Breast epithelium (tissue), 4 donors: ENCODE data around the gene XPO6. TPM values are rescaled to one million over a fixed set of nuclear protein-coding genes. Genes with fewer than 3 reads are reported as not detected.
"Not testable (repeated sequence)": the region's sequence is repeated elsewhere in the genome, so short reads cannot be mapped to it uniquely, and the experiment has no call there.

Experiments used
- DNase-seq, 2 donors: peaks; one replicate each; pipeline ENCODE4 v3.0.0-alpha.2; 2019; ENCODE audit warnings: low spot score in 2 of 2
- H3K27ac ChIP-seq, 2 donors: fragments of 200-600 bp; sonication (generic) in 1 of 2; one replicate each; pipeline ENCODE4 v1.5.1; 2016 to 2019; ENCODE audit warnings: mild to moderate bottlenecking in 1 of 2
- H3K27me3 ChIP-seq, 2 donors: fragments of 200-600 bp; sonication (generic) in 1 of 2; one replicate each; pipeline versions ENCODE4 v1.5.1 to v1.6.0; 2017 to 2019; ENCODE audit warnings: control low read depth in 1 of 2, mild to moderate bottlenecking in 1 of 2
- H3K36me3 ChIP-seq: fragments of 200-600 bp; one replicate; pipeline ENCODE4 v1.5.1; 2019
- H3K4me1 ChIP-seq, 2 donors: fragments of 200-600 bp; sonication (generic); one replicate each; pipeline ENCODE4 v1.5.1; 2016 to 2019; ENCODE audit warnings: control low read depth in 1 of 2
- H3K4me3 ChIP-seq, 3 donors: fragments of 200-600 bp; sonication (generic); 1 replicate in 2 of 3; 2 replicates in 1 of 3; pipeline ENCODE4 v1.5.1; 2016 to 2019; ENCODE audit warnings: mild to moderate bottlenecking in 3 of 3, moderate library complexity in 2 of 3
- H3K9me3 ChIP-seq, 2 donors: fragments of 200-600 bp; sonication (generic) in 1 of 2; one replicate each; pipeline ENCODE4 v1.5.1; 2016 to 2019; ENCODE audit warnings: control low read depth in 1 of 2
- POLR2A ChIP-seq: fragments of 450-650 bp; IDR thresholded peaks from one replicate; pipeline ENCODE4 v1.6.1; 2016; ENCODE audit warnings: antibody characterized with exemption, mild to moderate bottlenecking, moderate library complexity
- POLR2AphosphoS5 ChIP-seq, 3 donors: sonication (generic); formaldehyde crosslinking; IDR thresholded peaks; one replicate each; pipeline ENCODE4 v1.6.1; 2017; ENCODE audit warnings: antibody characterized with exemption in 3 of 3
- intact Hi-C: fragments of 100-400 bp; cut with DNase I; formaldehyde crosslinking; loops from one replicate; pipeline ENCODE4 v1.15.1; 2023; ENCODE audit warnings: low total_unique reads
- total RNA-seq, 3 donors: library from RNA; depleted of rRNA; stranded (reverse); fragments of >200 nt; gene quantifications; one replicate each; pipeline ENCODE4 v1.1.0, GENCODE V29; 2016
- TF ChIP-seq, protein P1 (sequence below), 3 donors: fragments of 450-650 bp; IDR thresholded peaks; one replicate each; pipeline ENCODE4 v1.5.1; 2016 to 2017; ENCODE audit warnings: antibody characterized with exemption in 3 of 3, mild to moderate bottlenecking in 3 of 3, moderate library complexity in 3 of 3

Gene XPO6
- total RNA-seq, 3 donors from 2014 or later = 66.4 to 84.6 (median 67.4) TPM

DNA sequence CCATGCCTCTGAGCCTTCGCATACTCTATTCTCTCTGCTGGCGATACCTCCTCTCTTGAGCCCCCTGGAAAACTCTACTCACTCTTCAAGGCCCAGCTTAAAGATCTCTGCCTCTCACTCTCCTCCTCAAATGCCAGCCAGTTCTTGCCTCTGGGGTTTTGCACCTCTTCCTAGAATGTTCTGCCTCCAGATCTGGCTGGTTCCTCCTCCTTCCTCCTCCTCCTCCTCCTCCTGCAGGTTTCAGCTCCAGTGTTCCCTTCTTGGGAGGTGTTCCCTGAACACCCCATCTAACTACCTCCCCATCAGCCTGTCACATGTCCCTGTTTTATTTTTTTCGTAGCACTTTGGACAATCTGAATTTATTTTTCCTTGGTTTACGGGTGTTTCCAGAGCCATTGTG is 45.5 kb upstream of the XPO6 start:
- Histone ChIP-seq H3K4me1 (no peaks in the 10 kb centered on the region), H3K36me3 (no peaks in the 10 kb centered on the region), H3K4me3 (no peak overlapping the region), H3K27ac (no peak overlapping the region), H3K9me3 (peaks cover 0 to 10% of the 10 kb centered on the region in 2 donors), H3K27me3 (peaks cover 0 to 17% of the 10 kb centered on the region in 2 donors)
- no peak for DNase-seq
- TF ChIP-seq POLR2AphosphoS5 (IDR thresholded peaks at IDR 0.05) = no peak
- TF ChIP-seq, protein P1, sequence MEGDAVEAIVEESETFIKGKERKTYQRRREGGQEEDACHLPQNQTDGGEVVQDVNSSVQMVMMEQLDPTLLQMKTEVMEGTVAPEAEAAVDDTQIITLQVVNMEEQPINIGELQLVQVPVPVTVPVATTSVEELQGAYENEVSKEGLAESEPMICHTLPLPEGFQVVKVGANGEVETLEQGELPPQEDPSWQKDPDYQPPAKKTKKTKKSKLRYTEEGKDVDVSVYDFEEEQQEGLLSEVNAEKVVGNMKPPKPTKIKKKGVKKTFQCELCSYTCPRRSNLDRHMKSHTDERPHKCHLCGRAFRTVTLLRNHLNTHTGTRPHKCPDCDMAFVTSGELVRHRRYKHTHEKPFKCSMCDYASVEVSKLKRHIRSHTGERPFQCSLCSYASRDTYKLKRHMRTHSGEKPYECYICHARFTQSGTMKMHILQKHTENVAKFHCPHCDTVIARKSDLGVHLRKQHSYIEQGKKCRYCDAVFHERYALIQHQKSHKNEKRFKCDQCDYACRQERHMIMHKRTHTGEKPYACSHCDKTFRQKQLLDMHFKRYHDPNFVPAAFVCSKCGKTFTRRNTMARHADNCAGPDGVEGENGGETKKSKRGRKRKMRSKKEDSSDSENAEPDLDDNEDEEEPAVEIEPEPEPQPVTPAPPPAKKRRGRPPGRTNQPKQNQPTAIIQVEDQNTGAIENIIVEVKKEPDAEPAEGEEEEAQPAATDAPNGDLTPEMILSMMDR (IDR thresholded peaks at IDR 0.05) = no peak
- no peak for TF ChIP-seq POLR2A
- intact Hi-C loops = no loop called here

DNA sequence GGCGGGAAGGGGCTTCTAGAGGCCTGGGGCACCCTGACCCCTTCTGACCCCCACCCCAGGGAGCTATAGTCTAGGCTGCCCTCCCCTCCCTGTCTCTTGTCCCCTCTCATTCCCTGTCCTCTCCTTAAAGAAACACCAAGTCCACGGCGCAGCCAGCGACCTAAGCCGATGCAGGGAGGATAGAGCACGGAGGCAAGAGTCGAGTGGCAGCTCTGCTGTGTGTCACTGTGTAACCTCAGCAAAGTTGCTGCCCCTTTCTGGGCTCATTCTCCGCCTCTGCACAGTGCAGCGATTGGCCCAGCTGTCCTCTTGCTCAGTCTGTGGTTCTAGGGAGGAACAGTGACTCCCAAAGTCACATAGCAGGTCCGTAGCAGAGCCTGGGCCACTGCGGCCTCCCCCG is 44.1 kb upstream of the XPO6 start:
- intact Hi-C loops = no loop called here
- H3K4me1 ChIP-seq = no peaks in the 10 kb centered on the region
- H3K4me3 ChIP-seq = no peak overlapping the region
- no peaks in the 10 kb centered on the region for H3K36me3 ChIP-seq
- TF ChIP-seq, protein P1 (IDR thresholded peaks at IDR 0.05) = no peak
- TF ChIP-seq POLR2AphosphoS5 (IDR thresholded peaks at IDR 0.05) = no peak
- no peak for TF ChIP-seq POLR2A
- no peak for DNase-seq
- H3K27ac ChIP-seq = no peak overlapping the region
- peaks cover 0 to 17% of the 10 kb centered on the region in 2 donors for H3K27me3 ChIP-seq
- H3K9me3 ChIP-seq = peaks cover 0 to 11% of the 10 kb centered on the region in 2 donors

DNA sequence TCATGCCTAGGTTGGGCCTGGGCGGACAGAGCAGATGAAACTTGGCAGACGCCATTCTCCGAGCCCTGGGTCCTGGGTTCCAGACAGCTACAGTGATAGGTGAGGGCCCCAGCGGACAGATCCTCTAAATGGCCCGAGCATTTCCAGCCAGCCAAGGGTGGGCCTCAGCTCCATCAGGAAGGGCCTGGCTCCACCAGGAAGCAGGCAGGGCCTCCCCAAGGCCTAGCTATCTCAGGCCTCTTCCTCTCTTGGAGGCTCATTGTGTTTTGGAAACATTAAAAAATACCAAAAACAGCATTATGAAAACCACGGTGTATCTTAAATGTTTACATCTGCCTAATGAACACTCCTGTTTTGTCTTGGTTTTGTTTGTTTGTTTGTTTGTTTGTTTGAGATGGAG is 42.4 kb upstream of the XPO6 start:
- Histone ChIP-seq H3K27me3 (peaks cover 0 to 15% of the 10 kb centered on the region in 2 donors), H3K4me3 (no peak overlapping the region), H3K9me3 (peaks cover 0 to 11% of the 10 kb centered on the region in 2 donors), H3K4me1 (no peaks in the 10 kb centered on the region), H3K27ac (no peak overlapping the region), H3K36me3 (no peaks in the 10 kb centered on the region)
- intact Hi-C loops = no loop called here
- TF ChIP-seq, protein P1 (IDR thresholded peaks at IDR 0.05) = no peak
- TF ChIP-seq POLR2A = no peak
- no peak for DNase-seq

DNA sequence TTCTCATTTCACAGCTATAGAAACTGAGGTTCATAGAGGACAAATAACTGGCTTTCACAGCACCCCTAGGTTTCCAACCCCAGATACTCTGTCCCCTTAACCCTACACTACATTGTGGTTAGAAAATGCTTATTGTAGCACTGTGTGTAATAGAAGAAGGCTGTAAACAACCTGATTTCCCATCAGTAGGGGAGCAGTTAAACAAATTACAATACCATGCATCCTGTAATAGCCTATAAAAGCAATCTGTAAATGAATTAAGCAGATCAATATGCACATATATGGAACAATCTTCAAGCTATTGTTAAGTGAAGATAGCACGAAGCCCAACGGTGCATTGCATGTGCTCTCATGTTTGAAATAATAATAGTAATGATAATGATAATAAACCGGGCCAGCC is 39.2 kb upstream of the XPO6 start:
- H3K9me3 ChIP-seq = peaks cover 0 to 11% of the 10 kb centered on the region in 2 donors
- no peak for DNase-seq
- intact Hi-C loops = no loop called here
- H3K27me3 ChIP-seq = no peaks in the 10 kb centered on the region
- H3K4me1 ChIP-seq = no peaks in the 10 kb centered on the region
- no peak overlapping the region for H3K27ac ChIP-seq
- H3K36me3 ChIP-seq = no peaks in the 10 kb centered on the region
- TF ChIP-seq, protein P1 (IDR thresholded peaks at IDR 0.05) = no peak
- TF ChIP-seq POLR2A = no peak
- no peak for TF ChIP-seq POLR2AphosphoS5 (IDR thresholded peaks at IDR 0.05)
- no peak overlapping the region for H3K4me3 ChIP-seq

DNA sequence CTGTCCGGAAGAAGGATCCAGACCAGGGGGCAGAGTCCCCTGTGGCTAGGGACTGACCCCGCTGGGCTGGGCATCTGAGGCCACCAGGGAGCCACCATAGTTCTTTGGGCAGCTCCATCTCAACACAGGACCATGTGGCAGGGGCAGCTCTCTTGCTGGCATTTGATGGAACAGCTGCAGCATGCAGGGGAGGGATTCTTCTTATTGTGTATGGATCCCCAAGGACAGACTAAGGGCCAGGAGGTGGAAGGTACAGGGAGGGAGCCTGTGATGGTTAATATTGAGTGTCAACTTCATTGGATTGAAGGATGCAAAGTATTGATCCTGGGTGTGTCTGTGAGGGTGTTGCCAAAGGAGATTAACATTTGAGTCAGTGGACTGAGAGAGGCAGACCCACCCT is 37.7 kb upstream of the XPO6 start:
- H3K36me3 ChIP-seq, H3K4me1 ChIP-seq, H3K4me3 ChIP-seq, intact Hi-C loops, H3K27me3 ChIP-seq, H3K27ac ChIP-seq, DNase-seq: not testable (repeated sequence)
- peaks cover 0 to 11% of the 10 kb centered on the region in 2 donors for H3K9me3 ChIP-seq

DNA sequence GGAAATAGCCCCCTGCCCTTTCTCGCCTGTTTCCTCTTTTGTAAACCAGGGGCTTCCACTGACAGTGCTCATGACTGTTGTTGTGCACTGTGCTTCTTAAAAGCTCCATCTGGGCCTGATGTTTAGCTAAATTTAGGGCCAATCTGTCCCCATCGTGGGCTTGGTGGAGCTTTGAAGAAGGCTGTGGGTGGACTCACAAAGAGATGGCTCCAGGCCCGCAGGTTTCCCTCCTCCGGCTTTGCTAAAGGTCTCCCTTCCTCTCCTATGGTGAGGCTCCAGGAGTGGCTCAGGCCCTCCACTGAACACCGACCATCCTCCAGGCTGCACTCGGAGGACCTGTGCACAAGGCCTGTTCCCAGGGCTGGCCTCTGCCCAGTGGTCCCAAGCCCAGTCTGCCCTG is 30.2 kb upstream of the XPO6 start:
- peaks cover 3% of the 10 kb centered on the region in 2 donors for H3K9me3 ChIP-seq
- H3K27ac ChIP-seq = no peak overlapping the region
- no peak overlapping the region for H3K4me3 ChIP-seq
- H3K36me3 ChIP-seq = no peaks in the 10 kb centered on the region
- no peak for DNase-seq
- intact Hi-C loops = no loop called here
- no peaks in the 10 kb centered on the region for H3K4me1 ChIP-seq
- H3K27me3 ChIP-seq = no peaks in the 10 kb centered on the region
- TF ChIP-seq POLR2A = no peak
- no peak for TF ChIP-seq POLR2AphosphoS5 (IDR thresholded peaks at IDR 0.05)
- TF ChIP-seq, protein P1 (IDR thresholded peaks at IDR 0.05) = no peak
